SW 1271 (cell line): Measurements from ENCODE around the gene GBP3.
"Not testable (repeated sequence)": the region's sequence is repeated elsewhere in the genome, so short reads cannot be mapped to it uniquely, and the experiment has no call there.

Experiments
- DNase-seq, 2 experiments: peaks; one replicate each; lab custom pipeline; 2025; lab: John Stamatoyannopoulos, UW

The GBP3 gene

GRCh38 chr1:88979054-88979748 lies 43.5 kb downstream of the GBP3 start:
- DNase-seq: no peak

DNA sequence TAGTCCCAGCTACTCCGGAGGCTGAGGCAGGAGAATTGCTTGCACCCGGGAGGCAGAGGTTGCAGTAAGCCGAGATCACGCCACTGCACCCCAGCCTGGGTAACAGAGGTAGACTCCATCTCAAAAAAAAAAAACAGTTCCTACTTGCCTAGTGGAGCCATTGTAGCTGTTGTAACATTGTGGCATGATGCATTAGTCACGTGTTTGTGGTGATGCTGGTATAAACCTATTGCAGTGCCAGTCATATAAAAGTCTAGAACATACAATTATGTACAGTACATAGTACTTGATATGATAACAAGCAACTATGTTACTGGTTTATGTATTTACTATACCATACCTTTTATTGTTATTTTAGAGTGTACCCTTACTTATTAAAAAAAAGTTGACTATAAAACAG lies 46.4 kb downstream of the GBP3 start:
- no peak for DNase-seq

- not testable (repeated sequence) for DNase-seq
Observed at GRCh38 chr1:88974616-88975172, 48.0 kb downstream of the GBP3 start.

- peak in 1 of 2 experiments; percentile 44 for DNase-seq
Observed at GRCh38 chr1:88973520-88974137, 49.0 kb downstream of the GBP3 start.

GRCh38 chr1:88961647-88962275 lies 60.9 kb downstream of the GBP3 start:
- DNase-seq: no peak

DNA sequence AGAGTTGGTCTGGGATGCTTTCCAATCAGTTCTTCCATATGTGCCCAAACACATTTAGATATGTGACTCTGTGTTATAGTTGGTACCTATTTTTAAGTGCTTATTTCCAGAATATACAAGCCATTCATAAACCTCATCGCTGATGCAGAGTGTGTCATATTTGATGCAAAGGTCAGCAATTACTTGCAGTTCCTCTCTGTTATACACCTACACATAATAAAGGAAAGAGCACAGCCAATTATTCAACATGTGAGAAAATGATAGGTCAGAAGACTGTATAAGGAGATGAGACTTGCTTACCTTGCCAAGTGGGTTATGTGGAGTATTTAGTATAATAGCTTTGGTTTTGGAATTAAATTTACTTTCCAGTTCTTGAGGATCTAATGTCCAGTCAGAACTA lies 61.6 kb downstream of the GBP3 start:
- DNase-seq: no peak
